ENCODE measurements around the gene ATP1A4.

The ATP1A4 gene

GRCh38 chr1:160171980-160172379 lies 20.6 kb downstream of the ATP1A4 start:
- no peak for DNase-seq (ENCODE audit: low spot score)

- DNase-seq (ENCODE audit: low spot score) = no peak
These were observed 25.8 kb downstream of the ATP1A4 start for GRCh38 chr1:160177231-160177630.

- DNase-seq (ENCODE audit: low spot score) = no peak
These were observed 26.3 kb downstream of the ATP1A4 start for GRCh38 chr1:160177667-160178066.

GRCh38 chr1:160178731-160179130 lies 27.3 kb downstream of the ATP1A4 start:
- no peak for DNase-seq (ENCODE audit: low spot score)

- no peak for DNase-seq (ENCODE audit: low spot score)
These were observed 27.9 kb downstream of the ATP1A4 start for GRCh38 chr1:160179336-160179735.

GRCh38 chr1:160186246-160186645 lies 34.8 kb downstream of the ATP1A4 start:
- DNase-seq (ENCODE audit: low spot score) = no peak

GRCh38 chr1:160186729-160187128 lies 35.3 kb downstream of the ATP1A4 start:
- DNase-seq (ENCODE audit: low spot score) = no peak

GRCh38 chr1:160187407-160187806 lies 36.0 kb downstream of the ATP1A4 start:
- DNase-seq (ENCODE audit: low spot score) = no peak

GRCh38 chr1:160188341-160188740 lies 36.9 kb downstream of the ATP1A4 start:
- no peak for DNase-seq (ENCODE audit: low spot score)

GRCh38 chr1:160189649-160190625 lies 38.5 kb downstream of the ATP1A4 start, which contains the start of gene CASQ1:
CASQ1 (plus strand) TSS chr1:160190575; CDS start chr1:160190752, 177 bp downstream.
- no peak for DNase-seq (ENCODE audit: low spot score)

GRCh38 chr1:160191756-160192155 lies 40.4 kb downstream of the ATP1A4 start:
- DNase-seq (ENCODE audit: low spot score) = no peak

- no peak for DNase-seq (ENCODE audit: low spot score)
These were observed 40.8 kb downstream of the ATP1A4 start for GRCh38 chr1:160192234-160192633.

- peak; percentile 77 for DNase-seq (ENCODE audit: low spot score)
These were observed 41.9 kb downstream of the ATP1A4 start for GRCh38 chr1:160193091-160193819.

GRCh38 chr1:160193832-160194736 lies 42.7 kb downstream of the ATP1A4 start:
- no peak for DNase-seq (ENCODE audit: low spot score)

GRCh38 chr1:160194737-160195059 lies 43.3 kb downstream of the ATP1A4 start:
- DNase-seq (ENCODE audit: low spot score) = no peak

- no peak for DNase-seq (ENCODE audit: low spot score)
These were observed 44.7 kb downstream of the ATP1A4 start for GRCh38 chr1:160196143-160196542.

- no peak for DNase-seq (ENCODE audit: low spot score)
These were observed 45.8 kb downstream of the ATP1A4 start for GRCh38 chr1:160197231-160197630.

- no peak for DNase-seq (ENCODE audit: low spot score)
These were observed 49.4 kb downstream of the ATP1A4 start for GRCh38 chr1:160200786-160201185.

- peak; percentile 90 for DNase-seq (ENCODE audit: low spot score)
These were observed 53.3 kb downstream of the ATP1A4 start for GRCh38 chr1:160204526-160205241.

GRCh38 chr1:160205242-160206035 lies 54.0 kb downstream of the ATP1A4 start, which contains the start of gene PEA15:
PEA15 (plus strand) TSS chr1:160205384; CDS start chr1:160211545, 6,161 bp downstream.
- peak; percentile 88 for DNase-seq (ENCODE audit: low spot score)
